Kidney epithelial cell (primary cell): ENCODE data around the gene GLYATL2. TPM values are rescaled to one million over a fixed set of nuclear protein-coding genes. Genes with fewer than 3 reads are reported as not detected.

ENCODE experiments used
- DNase-seq: peaks from one replicate; pipeline ENCODE4 v3.0.0-alpha.2; 2010; ENCODE audit warnings: low read depth
- H3K27me3 ChIP-seq: 2 replicates; pipeline ENCODE4 v1.6.0; 2011; ENCODE audit warnings: low read length; ENCODE audit not compliant: control insufficient read depth, insufficient read depth
- H3K36me3 ChIP-seq: 2 replicates; pipeline ENCODE4 v1.5.1; 2011; ENCODE audit warnings: low read length; ENCODE audit not compliant: control insufficient read depth, insufficient read depth
- H3K4me3 ChIP-seq: 2 replicates; pipeline ENCODE4 v1.5.1; 2011; ENCODE audit warnings: low read depth, mild to moderate bottlenecking, control low read depth, low read length
- total RNA-seq: library from RNA; depleted of rRNA; stranded (reverse); fragments of >200 nt; gene quantifications from 2 replicates; pipeline ENCODE4 v1.2.3, GENCODE V29; 2015
- TF ChIP-seq, protein P1 (sequence below): IDR thresholded peaks from 2 replicates; pipeline ENCODE4 v1.5.1; 2011; ENCODE audit warnings: mild to moderate bottlenecking, moderate library complexity, low read length, control low read depth, inconsistent platforms; ENCODE audit not compliant: insufficient read depth, poor library complexity, severe bottlenecking

The GLYATL2 gene
- total RNA-seq, 1 donor from 2014 or later: 0.13 TPM

DNA sequence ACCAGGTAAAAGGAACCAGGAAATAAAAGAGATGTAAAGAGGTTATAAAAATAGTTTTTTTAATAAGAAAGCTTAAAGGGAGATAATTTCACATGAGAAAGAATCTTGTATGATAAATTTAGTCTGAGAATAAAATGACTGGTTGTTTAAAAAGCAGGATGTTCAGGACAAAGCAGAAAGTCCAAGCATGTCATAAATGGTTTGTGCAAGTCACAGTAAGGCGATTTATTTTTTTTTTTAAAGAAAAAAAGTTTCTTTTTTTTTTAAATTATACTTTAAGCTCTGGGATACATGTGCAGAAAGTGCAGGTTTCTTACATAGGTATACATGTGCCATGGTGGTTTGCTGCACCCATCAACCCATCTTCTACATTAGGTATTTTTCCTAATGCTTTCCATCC, 30.8 kb downstream of the GLYATL2 start:
- TF ChIP-seq, protein P1, sequence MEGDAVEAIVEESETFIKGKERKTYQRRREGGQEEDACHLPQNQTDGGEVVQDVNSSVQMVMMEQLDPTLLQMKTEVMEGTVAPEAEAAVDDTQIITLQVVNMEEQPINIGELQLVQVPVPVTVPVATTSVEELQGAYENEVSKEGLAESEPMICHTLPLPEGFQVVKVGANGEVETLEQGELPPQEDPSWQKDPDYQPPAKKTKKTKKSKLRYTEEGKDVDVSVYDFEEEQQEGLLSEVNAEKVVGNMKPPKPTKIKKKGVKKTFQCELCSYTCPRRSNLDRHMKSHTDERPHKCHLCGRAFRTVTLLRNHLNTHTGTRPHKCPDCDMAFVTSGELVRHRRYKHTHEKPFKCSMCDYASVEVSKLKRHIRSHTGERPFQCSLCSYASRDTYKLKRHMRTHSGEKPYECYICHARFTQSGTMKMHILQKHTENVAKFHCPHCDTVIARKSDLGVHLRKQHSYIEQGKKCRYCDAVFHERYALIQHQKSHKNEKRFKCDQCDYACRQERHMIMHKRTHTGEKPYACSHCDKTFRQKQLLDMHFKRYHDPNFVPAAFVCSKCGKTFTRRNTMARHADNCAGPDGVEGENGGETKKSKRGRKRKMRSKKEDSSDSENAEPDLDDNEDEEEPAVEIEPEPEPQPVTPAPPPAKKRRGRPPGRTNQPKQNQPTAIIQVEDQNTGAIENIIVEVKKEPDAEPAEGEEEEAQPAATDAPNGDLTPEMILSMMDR: no peak
- Histone ChIP-seq H3K36me3 (no peaks in the 10 kb centered on the region), H3K4me3 (no peak overlapping the region), H3K27me3 (no peaks in the 10 kb centered on the region)
- no peak for DNase-seq

DNA sequence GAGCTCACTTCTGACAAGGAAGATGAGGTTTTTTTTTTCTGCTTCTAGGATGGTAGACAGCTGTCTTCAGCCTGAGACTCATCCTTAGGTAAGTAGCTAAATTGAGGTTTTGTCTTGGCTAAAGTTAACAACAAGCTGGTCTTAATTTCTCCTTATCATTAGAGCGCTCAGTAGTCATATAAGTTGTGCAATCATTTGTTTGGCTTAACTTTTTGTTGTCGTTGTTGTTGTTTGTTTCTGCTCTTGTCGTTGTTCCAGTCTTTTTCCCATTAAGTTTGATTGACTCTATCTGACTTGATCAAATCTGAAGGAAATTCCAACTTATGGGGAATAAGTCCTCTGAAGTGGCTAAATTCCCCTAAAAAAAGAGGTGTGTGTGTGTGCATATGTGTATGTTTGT, 33.0 kb downstream of the GLYATL2 start:
- Histone ChIP-seq H3K36me3 (no peaks in the 10 kb centered on the region), H3K27me3 (no peaks in the 10 kb centered on the region), H3K4me3 (no peak overlapping the region)
- TF ChIP-seq, protein P1: no peak
- DNase-seq: no peak

DNA sequence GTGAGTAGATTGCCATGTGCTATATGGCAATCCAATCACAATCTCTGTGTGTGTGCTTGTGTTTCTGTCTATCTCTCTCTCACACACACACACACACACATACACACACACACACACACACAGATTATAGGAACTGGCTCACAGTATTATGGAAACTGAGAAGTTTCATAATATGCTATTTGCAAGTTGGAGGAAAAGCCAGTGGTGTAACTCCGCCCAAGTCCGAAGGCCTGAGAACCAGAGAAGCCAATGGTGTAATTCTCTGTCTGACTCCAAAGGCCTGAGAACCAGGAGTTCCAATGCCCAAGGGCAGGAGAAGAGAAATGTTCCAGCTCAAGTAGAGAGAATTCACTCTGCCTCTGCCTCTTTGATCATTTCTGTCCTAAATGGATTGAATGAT, 37.2 kb downstream of the GLYATL2 start:
- TF ChIP-seq, protein P1: no peak
- H3K4me3 ChIP-seq: no peak overlapping the region
- DNase-seq: no peak
- H3K27me3 ChIP-seq: no peaks in the 10 kb centered on the region
- no peaks in the 10 kb centered on the region for H3K36me3 ChIP-seq

DNA sequence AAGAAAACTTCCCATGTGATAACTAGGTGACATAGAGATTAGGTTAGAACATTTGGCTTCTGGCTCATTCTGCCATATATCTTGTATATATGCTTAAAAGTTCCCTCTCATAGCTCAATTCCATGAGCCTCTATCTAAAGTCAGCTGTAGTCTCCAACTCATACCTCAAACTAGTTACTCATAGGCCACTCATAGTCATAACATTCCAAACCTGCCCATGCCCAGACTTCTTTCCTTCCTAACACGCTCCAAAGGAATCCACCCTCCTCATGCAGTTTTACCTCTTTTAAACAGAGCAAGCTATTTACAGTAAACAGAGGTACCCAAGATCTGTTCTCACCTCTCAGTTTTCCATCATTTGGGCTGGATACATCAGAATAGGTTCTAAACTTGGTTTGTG, 39.4 kb downstream of the GLYATL2 start:
- DNase-seq: no peak

DNA sequence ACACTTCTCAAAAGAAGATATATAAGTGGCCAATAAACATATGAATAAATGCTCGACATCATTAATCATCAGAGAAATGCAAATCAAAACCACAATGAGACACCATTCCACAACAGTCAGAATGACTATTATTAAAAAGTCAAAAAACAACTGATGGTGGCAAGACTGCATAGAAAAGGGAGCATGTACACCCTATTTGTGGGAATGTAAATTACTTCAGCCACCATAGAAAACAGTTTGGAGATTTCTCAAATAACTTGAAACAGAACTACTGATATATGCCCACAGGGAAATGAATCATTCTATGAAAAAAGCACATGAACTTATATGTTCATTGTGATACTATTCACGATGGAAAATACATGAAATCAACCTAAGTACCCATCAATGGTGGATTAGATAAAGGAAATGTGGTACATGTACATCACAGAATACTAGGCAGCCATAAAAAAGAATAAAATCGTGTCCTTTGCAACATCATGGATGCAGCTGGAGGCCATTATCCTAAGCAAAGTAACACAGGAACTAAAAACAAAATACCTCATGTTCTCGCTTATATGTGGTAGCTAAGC, 42.4 kb downstream of the GLYATL2 start:
- TF ChIP-seq, protein P1: no peak
- DNase-seq: no peak
- no peaks in the 10 kb centered on the region for H3K27me3 ChIP-seq
- H3K4me3 ChIP-seq: no peak overlapping the region
- H3K36me3 ChIP-seq: no peaks in the 10 kb centered on the region

More for the DNA sequence above, 39.4 kb downstream of the GLYATL2 start:
- TF ChIP-seq, protein P1: no peak
- no peak overlapping the region for H3K4me3 ChIP-seq
- no peaks in the 10 kb centered on the region for H3K27me3 ChIP-seq
- no peaks in the 10 kb centered on the region for H3K36me3 ChIP-seq

DNA sequence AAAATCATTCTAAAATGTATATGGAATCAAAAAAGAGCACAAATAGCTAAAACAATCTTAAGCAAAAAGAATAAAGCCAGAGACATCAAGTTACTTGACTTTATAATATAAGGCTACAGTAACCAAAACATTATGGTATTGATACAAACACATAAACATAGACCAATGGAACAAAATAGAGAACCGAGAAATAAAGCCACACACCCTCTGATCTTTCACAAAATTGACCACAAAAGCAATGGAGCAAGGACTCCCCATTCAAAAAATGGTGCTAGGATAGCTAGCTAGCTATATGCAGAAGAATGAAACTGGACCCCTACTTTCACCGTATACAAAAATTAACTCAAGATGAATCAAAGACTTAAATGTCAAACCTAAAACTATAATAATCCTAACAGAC, 43.2 kb downstream of the GLYATL2 start:
- no peaks in the 10 kb centered on the region for H3K27me3 ChIP-seq
- no peak overlapping the region for H3K4me3 ChIP-seq
- H3K36me3 ChIP-seq: no peaks in the 10 kb centered on the region
- TF ChIP-seq, protein P1: no peak
- DNase-seq: no peak
